Measurements from ENCODE around the gene CDK5. TPM values are rescaled to one million over a fixed set of nuclear protein-coding genes. Genes with fewer than 3 reads are reported as not detected.
A peak's percentile ranks its signal among the peaks of the same experiment; 100 is the strongest.

The CDK5 gene
- total and polyA plus RNA-seq, 9 of the 15 experiments (the other 6 are each of a cell fraction or from before 2014, with no cell fraction given): 3.2 to 38.0 (median 27.5) TPM

DNA sequence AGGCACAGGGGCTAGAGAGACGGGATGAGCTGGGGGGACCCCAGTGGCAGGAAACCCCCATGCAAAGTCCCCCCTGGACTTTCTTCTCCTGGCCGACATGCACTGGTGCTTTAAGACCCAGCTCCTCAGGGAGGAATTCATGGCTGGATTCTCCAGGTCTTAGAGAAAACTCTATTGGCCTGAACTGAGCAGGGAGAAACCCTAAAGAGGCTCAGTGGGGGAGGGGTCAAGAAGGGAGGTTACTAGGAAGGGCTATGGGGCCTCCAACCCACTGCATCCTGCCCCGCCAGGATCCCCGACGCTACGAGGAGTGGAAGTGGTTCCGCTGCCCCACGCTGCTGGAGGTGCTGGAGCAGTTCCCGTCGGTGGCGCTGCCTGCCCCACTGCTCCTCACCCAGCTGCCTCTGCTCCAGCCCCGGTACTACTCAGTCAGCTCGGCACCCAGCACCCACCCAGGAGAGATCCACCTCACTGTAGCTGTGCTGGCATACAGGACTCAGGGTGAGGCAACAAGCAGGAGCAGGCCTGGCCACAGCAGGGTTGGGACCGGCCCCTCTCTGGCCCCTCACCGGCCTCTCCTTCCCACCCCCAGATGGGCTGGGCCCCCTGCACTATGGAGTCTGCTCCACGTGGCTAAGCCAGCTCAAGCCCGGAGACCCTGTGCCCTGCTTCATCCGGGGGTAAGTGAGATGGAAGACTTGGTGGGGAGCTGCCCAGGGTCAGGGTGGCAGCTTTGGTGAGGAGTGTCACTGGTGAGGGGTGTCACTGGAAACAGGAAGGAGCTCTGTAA, 47.2 kb downstream of the CDK5 start (continued):
- TF ChIP-seq, protein P1, sequence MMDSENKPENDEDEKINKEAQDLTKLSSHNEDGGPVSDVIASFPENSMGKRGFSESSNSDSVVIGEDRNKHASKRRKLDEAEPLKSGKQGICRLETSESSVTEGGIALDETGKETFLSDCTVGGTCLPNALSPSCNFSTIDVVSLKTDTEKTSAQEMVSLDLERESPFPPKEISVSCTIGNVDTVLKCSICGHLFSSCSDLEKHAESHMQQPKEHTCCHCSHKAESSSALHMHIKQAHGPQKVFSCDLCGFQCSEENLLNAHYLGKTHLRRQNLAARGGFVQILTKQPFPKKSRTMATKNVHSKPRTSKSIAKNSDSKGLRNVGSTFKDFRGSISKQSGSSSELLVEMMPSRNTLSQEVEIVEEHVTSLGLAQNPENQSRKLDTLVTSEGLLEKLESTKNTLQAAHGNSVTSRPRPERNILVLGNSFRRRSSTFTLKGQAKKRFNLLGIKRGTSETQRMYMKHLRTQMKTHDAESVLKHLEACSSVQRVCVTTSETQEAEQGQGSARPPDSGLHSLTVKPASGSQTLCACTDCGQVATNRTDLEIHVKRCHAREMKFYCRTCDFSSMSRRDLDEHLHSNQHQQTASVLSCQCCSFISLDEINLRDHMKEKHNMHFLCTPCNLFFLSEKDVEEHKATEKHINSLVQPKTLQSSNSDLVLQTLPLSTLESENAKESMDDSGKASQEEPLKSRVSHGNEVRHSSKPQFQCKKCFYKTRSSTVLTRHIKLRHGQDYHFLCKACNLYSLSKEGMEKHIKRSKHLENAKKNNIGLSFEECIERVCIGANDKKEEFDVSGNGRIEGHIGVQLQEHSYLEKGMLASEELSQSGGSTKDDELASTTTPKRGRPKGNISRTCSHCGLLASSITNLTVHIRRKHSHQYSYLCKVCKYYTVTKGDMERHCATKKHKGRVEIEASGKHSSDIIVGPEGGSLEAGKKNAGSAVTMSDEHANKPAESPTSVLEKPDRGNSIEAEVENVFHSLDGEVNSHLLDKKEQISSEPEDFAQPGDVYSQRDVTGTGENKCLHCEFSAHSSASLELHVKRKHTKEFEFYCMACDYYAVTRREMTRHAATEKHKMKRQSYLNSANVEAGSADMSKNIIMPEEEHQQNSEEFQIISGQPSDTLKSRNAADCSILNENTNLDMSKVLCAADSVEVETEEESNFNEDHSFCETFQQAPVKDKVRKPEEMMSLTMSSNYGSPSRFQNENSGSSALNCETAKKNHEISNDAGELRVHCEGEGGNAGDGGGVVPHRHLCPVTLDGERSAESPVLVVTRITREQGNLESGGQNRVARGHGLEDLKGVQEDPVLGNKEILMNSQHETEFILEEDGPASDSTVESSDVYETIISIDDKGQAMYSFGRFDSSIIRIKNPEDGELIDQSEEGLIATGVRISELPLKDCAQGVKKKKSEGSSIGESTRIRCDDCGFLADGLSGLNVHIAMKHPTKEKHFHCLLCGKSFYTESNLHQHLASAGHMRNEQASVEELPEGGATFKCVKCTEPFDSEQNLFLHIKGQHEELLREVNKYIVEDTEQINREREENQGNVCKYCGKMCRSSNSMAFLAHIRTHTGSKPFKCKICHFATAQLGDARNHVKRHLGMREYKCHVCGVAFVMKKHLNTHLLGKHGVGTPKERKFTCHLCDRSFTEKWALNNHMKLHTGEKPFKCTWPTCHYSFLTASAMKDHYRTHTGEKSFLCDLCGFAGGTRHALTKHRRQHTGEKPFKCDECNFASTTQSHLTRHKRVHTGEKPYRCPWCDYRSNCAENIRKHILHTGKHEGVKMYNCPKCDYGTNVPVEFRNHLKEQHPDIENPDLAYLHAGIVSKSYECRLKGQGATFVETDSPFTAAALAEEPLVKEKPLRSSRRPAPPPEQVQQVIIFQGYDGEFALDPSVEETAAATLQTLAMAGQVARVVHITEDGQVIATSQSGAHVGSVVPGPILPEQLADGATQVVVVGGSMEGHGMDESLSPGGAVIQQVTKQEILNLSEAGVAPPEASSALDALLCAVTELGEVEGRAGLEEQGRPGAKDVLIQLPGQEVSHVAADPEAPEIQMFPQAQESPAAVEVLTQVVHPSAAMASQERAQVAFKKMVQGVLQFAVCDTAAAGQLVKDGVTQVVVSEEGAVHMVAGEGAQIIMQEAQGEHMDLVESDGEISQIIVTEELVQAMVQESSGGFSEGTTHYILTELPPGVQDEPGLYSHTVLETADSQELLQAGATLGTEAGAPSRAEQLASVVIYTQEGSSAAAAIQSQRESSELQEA (IDR thresholded peaks at IDR 0.05; ENCODE audit: low read depth): no peak
- TF ChIP-seq CBFB (CRISPR knock-in tag; IDR thresholded peaks at IDR 0.05): no peak; the same call in 1 of the 2 replicates
- TF ChIP-seq MEIS2 (IDR thresholded peaks at IDR 0.05; ENCODE audit: partially characterized antibody): no peak
- no peak for TF ChIP-seq SMARCC2 (IDR thresholded peaks at IDR 0.05; ENCODE audit: low read depth)
- peak; percentile 65 for TF ChIP-seq ZBTB7A (IDR thresholded peaks at IDR 0.05; ENCODE audit: borderline replicate concordance, control insufficient read depth, low read depth, low read length)
- TF ChIP-seq, protein P2, sequence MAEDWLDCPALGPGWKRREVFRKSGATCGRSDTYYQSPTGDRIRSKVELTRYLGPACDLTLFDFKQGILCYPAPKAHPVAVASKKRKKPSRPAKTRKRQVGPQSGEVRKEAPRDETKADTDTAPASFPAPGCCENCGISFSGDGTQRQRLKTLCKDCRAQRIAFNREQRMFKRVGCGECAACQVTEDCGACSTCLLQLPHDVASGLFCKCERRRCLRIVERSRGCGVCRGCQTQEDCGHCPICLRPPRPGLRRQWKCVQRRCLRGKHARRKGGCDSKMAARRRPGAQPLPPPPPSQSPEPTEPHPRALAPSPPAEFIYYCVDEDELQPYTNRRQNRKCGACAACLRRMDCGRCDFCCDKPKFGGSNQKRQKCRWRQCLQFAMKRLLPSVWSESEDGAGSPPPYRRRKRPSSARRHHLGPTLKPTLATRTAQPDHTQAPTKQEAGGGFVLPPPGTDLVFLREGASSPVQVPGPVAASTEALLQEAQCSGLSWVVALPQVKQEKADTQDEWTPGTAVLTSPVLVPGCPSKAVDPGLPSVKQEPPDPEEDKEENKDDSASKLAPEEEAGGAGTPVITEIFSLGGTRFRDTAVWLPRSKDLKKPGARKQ (CRISPR knock-in tag; IDR thresholded peaks at IDR 0.05): no peak
- no peak; the same call in 1 of the 2 replicates for TF ChIP-seq CBFA2T3 (IDR thresholded peaks at IDR 0.05)
- TF ChIP-seq PURB (CRISPR knock-in tag; IDR thresholded peaks at IDR 0.05; ENCODE audit: low read depth): no peak
- no peak for TF ChIP-seq FOS (IDR thresholded peaks at IDR 0.05; ENCODE audit: extremely low read depth, insufficient read length)
- TF ChIP-seq, protein P3, sequence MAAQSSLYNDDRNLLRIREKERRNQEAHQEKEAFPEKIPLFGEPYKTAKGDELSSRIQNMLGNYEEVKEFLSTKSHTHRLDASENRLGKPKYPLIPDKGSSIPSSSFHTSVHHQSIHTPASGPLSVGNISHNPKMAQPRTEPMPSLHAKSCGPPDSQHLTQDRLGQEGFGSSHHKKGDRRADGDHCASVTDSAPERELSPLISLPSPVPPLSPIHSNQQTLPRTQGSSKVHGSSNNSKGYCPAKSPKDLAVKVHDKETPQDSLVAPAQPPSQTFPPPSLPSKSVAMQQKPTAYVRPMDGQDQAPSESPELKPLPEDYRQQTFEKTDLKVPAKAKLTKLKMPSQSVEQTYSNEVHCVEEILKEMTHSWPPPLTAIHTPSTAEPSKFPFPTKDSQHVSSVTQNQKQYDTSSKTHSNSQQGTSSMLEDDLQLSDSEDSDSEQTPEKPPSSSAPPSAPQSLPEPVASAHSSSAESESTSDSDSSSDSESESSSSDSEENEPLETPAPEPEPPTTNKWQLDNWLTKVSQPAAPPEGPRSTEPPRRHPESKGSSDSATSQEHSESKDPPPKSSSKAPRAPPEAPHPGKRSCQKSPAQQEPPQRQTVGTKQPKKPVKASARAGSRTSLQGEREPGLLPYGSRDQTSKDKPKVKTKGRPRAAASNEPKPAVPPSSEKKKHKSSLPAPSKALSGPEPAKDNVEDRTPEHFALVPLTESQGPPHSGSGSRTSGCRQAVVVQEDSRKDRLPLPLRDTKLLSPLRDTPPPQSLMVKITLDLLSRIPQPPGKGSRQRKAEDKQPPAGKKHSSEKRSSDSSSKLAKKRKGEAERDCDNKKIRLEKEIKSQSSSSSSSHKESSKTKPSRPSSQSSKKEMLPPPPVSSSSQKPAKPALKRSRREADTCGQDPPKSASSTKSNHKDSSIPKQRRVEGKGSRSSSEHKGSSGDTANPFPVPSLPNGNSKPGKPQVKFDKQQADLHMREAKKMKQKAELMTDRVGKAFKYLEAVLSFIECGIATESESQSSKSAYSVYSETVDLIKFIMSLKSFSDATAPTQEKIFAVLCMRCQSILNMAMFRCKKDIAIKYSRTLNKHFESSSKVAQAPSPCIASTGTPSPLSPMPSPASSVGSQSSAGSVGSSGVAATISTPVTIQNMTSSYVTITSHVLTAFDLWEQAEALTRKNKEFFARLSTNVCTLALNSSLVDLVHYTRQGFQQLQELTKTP (IDR thresholded peaks at IDR 0.05; ENCODE audit: low read depth in 1 of 2, partially characterized antibody in 2 of 2): peak in 1 of 2 experiments; percentile 36
- peak; percentile 43; the same call in 1 of the 2 replicates for TF ChIP-seq KLF6 (CRISPR knock-in tag; IDR thresholded peaks at IDR 0.05; ENCODE audit: borderline replicate concordance)
- no peak for TF ChIP-seq TARDBP (IDR thresholded peaks at IDR 0.05)
- no peak for TF ChIP-seq CSDE1 (IDR thresholded peaks at IDR 0.05)
- no peak for TF ChIP-seq CHD1 (IDR thresholded peaks at IDR 0.05; ENCODE audit: low read length)

All from K562 (cell line).